NAMALWA (cell line): ENCODE results near the gene HIVEP3.
A peak's percentile ranks its signal among the peaks of the same experiment; 100 is the strongest.

Source experiments
- DNase-seq: peaks from one replicate; pipeline ENCODE4 v3.0.0-alpha.2; 2015; ENCODE audit warnings: low spot score

HIVEP3 gene

DNA sequence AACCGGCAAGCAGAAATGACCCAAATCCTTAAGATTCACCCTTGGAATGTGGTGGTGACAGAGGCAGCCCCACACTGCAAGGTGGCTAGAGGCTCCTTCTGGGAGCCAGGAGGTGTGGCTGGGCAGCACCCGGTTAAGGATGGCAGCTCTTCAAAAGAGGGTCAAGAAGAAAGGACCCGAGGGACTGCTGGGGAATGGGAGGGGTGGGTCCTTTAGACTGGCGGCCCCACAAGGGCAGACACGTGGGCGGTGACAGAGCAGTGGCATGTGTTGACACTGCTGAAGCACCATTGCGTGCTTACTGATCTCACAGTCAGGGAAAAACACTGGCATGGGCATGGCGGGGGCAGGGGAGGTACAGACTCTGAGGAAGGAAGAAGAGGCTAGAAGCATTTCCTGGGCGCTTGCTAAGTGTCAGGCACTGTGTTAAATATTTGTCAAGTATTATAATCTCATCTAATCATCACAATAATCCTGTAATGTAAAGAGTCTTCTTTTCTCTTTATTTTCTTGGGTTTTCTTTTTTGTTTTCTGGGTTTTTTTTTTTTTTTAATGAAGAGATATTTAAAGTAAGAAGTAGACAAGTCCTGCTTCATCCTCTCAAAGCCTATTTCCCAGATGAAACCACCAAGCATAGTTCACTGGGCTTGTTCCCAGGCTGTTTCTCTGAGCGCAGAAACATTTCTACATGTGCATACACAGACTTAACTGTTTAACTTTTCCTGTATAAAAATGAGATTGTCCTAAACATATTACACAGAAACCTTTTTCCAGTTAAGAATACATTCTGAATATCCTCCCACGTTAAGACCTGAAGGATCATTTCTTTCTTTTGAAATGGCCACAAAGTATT is 268.5 kb downstream of the HIVEP3 start:
- DNase-seq, result no peak

- DNase-seq, result no peak
These were observed 269.2 kb downstream of the HIVEP3 start for GRCh38 chr1:41649396-41650027.

- no peak for DNase-seq
These were observed 269.9 kb downstream of the HIVEP3 start for GRCh38 chr1:41648844-41649243.

GRCh38 chr1:41648230-41648629 is 270.5 kb downstream of the HIVEP3 start:
- DNase-seq, result no peak

DNA sequence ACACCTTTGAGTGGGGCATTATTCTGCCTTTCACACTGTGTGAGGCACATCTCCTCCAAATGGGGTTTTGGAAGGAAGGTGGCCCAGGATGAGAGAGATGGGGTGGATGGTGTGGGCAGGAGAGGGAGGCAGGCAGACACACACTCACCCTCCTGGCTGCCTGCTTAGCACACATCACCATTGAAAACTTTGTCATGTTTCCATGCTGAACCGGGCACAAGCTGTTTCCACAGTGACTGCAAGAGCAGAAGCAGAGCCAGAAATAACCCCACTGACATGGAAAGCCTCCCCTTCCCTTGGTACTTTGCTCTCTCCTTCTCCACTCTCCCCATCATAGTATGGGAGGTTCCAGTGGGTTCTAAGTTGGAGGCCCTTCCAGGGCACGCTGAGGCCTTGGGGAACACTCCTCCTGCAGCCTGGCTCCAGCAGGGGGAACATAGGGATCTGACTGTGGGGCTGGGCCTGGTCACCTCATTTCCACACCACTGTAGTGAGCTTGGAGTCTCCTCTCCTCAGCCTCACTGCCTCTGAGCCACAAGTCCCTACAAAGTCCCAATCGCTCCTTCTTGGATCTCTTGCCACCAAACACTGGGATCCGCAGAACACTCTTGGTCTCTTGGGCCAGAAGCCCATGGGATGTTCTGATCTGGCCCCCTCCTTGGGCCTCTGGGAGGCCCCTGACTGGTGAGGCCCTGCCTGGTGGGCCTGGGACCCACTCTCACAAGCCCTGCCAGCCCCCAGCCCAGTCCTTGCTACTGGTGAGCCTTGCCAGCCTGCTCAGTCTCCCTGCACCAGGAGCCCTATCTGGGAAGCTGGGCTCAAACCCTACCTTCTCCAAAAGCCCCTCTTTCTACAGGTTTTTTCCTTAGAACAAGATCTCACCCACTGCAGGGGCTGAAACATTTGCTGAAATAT is 271.2 kb downstream of the HIVEP3 start:
- DNase-seq, result no peak

DNA sequence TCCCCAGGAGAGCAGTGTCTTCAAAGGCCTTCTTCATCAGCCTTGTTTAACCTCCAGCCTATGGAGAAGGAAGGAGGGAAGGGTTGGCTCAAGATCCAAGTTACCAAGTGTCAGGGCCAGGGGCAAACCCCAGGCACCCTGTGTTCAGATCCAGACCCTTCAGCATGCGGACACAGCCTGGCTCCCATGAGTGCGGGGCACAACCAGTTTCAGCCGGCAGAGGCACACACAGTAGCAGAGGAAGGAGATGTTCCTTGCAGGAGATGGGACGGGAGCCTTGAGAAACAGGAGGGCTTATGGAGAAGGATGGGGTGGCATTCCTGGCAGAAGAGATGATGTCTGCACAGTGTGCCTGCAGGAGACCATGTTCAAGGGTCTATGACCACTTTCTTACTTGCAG is 272.5 kb downstream of the HIVEP3 start:
- no peak for DNase-seq

DNA sequence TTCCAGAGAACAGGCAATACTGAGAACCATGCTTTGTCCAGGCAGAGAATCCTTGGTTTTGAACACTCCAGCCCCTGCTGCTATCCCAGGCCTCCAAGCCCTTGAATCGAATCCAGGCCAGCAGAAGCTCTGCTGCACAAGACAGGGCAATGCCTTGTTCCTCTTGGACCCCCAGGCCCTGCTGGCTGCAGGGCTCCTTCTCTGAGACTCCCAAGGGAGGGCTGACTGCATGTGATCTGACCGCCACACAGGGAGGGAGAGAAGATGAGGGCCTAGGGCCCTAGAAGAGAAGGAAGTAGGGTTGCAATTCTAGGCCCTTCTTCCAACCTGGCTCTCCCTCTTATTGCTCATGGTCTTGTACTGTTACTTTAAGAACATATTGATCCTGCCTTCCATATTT is 273.7 kb downstream of the HIVEP3 start:
- DNase-seq, result no peak

- DNase-seq, result no peak
These were observed 275.6 kb downstream of the HIVEP3 start for GRCh38 chr1:41642922-41643821.

DNA sequence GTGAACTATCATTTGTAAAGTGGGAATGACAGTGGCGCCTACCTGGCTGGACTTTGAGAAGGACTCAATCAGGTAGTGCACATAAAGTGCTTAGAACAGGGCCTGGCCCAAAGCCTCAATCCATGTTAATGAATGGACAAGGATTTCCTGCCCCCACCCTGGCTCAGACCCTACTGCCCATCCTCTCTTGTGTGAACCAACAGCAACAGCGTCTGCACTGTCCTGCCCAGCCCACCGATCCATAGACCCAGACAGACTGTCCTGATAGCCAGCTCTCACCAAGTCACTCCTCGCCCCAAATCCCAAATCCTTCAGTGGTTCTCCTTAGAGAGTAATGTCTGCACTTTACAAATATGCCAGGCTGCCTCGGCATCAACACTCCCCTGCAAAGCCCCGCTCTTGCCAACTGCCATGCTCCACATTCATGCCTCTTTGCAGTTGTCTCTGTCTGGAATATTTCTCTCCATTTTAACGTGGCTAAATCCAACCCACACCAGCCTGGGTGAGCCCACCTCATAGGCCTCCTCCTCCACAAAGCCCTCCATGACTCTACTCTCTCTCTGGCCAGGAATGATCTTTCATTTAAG is 276.7 kb downstream of the HIVEP3 start:
- DNase-seq, result no peak

GRCh38 chr1:41641475-41641814 is 277.3 kb downstream of the HIVEP3 start:
- DNase-seq, result peak; percentile 46

DNA sequence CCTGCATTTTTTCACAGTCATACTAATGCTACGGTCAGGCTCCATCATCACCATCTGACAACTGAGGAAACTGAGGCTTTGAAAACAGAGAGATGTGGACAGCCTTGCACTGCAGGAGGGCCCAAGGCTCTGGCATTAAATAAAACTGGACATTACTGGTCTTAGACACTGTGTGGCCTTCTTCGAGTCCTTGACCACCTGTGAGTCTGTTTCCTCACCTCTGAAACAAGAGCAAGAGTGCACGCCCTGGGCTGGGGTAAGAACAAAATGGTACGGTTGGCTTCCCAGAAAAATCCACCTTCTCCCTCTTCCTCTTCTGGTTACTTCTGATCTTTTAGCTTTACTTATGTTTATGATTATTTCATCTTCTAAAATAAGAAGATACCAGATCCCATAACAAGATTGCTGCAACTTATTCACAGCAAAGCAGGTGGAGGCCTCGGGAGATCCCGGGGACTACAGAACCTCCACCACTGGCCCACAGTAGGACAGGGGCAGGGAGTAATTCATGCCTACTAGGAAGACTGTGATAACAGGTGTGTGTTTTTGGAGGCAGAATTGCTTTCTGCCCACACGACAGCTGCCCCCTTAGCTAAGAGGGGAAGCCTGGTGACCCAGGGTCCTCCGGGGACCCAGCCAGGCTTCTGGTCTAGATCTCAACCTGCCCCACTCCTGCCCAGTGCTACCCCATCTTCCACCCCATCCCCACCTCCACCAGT is 277.8 kb downstream of the HIVEP3 start:
- no peak for DNase-seq

DNA sequence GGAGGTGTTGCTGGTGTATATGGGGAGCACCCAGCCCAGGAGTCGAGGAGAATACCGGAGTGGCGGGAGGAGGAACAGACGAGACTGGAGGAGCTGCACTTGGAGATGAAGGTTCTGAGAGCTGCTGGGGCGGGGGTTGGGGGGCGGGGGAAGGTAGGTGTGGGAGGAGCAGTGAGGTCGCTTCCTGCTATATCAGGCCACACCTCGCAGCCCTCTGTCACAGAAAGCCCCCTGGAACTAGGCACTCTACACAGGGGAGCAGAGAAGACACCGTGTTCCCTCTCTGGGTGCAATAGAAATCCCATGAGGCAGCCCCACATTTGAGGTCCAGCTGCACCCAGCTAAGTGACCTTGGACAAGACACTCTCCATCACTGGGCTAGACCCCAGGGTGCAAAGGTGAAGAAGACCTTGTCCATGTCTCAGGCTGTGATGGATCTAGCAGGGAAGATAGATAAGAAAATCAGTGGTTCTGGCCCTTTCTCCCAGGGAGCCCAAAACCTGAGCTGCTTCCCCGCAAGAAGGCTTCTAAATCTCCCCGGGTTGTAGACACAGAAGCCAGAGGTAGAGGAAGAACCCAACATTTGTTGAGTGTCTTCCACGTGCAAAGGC is 278.5 kb downstream of the HIVEP3 start:
- DNase-seq, result no peak

DNA sequence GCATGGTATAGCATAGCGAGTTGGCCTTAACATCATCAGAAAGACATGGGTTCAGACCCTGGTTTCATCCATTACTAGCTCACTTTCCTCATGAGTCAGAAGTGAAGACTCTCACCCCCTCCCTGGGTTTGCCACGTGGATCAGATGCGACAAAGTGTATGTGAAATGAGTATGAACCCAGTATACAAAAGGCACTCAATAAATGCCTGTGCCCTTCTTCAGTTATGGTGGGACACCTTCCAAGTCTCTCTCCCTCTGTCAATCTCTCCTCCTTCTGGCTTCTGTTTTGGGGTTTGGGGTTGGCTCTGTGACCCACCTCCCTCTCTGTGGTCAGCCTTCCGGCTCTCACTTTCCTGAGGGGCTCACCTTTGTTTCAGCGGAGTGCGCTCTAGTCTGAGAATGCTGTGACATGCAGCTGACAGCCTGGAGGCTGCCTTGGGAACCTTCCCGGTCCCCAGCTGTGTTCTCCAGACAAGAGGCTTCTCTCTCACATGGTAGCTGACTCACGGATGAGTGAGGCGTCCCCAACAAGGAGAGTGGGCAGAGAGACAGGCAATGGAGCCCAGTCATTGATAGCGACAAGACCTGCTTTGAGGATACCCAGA is 279.3 kb downstream of the HIVEP3 start:
- DNase-seq, result no peak

- DNase-seq, result no peak
These were observed 280.4 kb downstream of the HIVEP3 start for GRCh38 chr1:41638086-41639024.

DNA sequence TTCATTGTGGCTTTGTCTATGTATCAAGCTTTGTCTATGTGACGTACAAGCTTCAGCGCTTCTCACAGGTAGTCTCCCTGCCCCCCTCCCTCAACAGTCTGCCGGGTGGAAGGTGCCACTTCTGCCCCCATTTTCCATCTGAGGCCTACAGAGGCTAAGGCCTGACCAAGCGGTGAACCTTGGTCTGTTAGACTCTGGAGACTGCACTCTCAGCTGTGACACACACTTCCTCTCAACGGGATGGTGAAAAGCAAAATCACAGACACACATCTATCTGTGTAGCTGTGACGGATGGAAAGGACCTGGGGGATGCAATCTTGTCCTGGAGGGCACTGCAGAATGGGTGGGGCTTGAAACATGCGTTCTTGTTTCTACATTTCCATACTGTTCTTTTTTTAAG is 281.4 kb downstream of the HIVEP3 start:
- no peak for DNase-seq

DNA sequence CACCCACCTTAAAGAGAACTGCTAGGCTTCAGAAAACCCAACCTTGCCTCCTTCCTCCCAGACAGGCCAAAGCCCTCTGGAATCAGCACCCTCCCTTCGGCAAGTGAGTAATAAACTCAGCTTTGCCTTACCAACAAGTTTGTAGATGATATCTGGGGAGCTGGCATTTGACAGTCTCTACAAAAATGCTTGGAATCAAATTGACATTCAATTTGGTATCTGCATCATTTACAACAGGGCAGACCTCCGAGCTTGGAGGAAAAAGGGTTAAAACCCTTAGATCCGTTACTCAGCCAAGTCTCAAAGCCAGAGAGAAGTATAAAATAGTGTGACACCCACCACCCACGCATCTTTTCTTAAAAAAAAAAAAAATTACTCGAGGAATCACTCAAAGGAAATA is 285.0 kb downstream of the HIVEP3 start:
- DNase-seq, result no peak

- no peak for DNase-seq
These were observed 285.7 kb downstream of the HIVEP3 start for GRCh38 chr1:41632781-41633575.

- no peak for DNase-seq
These were observed 286.8 kb downstream of the HIVEP3 start for GRCh38 chr1:41631971-41632370.
